ENCODE measurements around the gene CRAT.
"Not testable (repeated sequence)": the region's sequence is repeated elsewhere in the genome, so short reads cannot be mapped to it uniquely, and the experiment has no call there.

CRAT gene

DNA sequence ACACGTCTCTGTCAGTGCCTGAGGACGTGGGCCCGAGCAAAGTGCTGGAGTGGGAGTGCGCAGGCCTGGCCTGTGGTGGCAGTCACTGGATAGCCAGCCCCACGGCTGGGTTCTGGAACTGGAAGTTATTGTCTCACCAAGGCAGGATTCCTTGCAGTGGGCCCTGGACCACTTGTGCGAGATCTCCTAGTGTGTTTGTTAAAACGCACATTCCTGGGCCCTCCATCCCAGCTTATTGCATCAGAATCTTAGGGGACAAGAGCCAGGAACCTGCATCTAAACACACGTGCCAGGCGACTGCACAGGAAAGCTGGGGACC is 27.5 kb upstream of the CRAT start:
- no peak for DNase-seq

DNA sequence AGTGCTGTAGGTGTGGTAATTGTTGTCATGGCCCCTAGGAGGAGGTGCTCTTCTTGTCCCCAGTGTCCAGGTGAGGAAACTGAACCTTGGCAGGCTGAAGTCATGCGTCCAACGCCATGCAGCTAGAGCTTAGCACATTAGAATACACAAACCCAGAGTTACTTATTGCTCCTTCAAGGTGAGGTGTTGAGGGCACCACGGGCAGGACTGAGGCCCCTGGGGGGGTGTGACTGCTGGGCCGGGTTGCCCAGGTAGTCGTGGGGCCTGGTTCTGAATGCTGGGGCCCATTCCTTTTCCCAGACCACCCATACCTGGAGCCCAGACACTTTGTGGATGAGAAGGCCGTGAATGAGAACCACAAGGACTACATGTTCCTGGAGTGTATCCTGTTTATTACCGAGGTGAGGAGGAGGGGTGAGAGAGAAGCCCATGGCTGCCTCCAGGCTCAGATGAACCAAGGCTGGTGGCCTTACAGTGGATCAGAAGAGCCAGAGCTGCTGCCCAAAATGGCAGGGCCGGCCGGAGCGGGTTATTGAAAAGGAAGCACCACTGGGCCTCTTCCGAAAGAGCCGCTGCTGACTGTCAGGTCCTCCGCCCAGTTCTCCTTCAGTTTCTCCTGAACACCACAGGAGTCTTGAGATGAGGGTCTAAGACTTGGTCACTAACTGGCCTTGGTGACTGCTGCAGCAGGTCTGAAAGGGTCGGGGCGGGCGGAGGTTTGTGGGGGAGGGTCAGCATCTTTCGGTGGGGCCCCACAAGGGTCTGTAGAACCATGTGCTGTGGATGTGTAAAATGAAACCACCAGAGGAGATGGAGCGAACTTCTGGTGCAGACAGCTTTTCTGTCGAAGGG is 26.9 kb upstream of the CRAT start:
- no peak for DNase-seq

GRCh38 chr9:129136446-129137035 is 25.9 kb upstream of the CRAT start:
- no peak for DNase-seq

GRCh38 chr9:129135476-129135875 is 24.9 kb upstream of the CRAT start:
- no peak for DNase-seq

DNA sequence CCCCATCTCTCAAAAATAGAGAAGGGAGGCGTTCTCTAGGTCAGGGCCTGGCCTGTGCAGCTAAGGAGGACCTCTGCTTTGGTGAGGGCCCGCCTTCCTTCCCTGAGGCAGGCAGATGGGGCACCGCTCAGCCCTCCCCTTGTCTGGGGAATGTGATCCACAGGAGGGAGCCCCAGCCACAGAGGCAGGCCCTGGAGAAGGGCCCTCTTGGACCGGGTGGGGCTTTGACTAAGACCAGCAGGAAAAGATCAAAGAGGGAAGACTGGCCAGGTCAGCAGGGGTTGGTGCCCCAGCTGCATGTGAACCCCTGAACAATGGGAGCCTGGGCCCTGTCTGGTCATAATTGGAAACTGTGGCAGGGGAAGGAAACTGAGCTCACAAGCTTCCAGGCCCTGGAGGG is 22.5 kb upstream of the CRAT start:
- DNase-seq, result no peak

GRCh38 chr9:129131300-129132145 is 20.9 kb upstream of the CRAT start:
- DNase-seq, result no peak

GRCh38 chr9:129130791-129131190 is 20.2 kb upstream of the CRAT start:
- DNase-seq, result no peak

DNA sequence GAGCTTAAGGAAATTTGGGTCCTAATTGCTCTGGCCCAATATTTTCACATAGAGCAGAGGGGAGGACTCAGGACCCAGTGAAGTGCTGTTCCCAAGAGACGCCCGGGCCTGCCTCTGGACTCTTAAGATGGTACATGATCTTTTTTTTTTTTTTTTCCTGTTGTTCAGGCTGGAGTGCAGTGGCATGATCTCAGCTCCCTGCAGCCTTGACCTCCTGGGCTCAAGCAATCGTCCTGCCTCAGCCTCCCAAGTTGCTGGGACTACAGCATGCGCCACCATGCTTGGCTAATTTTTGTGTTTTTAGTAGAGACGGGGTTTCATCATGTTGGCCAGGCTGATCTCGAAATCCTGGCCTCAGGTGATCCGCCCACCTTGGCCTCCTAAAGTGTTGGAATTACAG is 19.7 kb upstream of the CRAT start:
- DNase-seq, result not testable (repeated sequence)

DNA sequence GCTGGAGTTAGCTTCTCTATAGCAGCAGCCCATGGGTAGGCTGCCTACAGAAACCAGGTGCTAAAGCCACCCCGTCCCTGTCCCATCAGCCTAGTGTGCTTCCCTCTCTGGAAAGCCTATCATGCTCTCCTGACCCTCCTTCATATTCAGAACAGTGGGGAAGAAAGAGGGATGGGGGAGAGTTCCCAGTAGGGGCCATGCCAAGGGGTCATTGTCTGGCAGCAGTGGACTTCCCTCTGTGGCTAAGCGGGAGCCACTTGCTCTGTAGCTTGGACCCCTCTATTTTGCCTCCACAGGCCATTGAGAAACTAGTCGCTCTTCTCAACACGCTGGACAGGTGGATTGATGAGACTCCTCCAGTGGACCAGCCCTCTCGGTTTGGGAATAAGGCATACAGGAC is 18.1 kb upstream of the CRAT start:
- DNase-seq, result no peak

DNA sequence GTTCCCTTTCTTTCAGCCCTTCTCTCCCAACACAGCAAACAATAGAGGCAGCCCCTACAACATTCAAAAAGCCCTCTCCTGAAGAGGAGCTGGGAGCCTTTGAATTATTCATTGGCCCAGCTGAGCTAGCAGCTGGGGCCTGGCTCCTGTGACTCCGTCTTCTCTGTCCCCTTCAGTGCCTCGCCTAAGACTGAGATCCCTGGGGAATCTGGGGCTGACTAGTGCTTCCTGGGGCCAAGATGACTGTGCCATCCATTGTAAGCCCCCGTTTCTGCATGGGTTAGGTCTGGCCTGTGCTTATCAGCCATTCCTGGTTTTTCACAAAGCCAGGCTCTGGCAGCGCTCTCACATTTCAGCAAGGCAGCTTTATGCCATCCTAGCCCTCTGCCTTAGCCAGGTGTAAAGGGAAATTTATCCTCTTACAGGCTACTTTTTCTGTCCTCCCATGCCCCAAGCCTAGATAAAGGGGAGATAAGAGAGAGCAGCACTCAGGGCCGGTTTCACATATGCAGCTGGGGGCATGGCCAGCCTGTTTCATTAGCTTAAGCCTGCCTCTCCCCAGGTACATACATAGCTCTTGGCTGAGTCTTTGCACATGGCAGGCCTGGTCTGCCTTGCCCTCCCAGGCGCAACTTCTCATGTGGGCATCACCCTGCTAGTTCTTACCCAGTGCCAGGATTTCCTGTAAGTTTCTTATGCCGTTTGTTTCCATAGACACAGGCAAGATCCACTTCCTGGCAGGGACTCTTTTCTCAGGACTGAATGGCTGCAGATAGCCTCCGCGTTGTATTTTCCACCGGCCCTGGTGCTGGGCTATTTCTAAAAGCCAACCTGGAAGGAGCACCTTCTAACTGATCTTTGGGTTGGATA is 16.4 kb upstream of the CRAT start:
- DNase-seq, result no peak

- no peak for DNase-seq
These were observed 14.9 kb upstream of the CRAT start for GRCh38 chr9:129125478-129125877.

DNA sequence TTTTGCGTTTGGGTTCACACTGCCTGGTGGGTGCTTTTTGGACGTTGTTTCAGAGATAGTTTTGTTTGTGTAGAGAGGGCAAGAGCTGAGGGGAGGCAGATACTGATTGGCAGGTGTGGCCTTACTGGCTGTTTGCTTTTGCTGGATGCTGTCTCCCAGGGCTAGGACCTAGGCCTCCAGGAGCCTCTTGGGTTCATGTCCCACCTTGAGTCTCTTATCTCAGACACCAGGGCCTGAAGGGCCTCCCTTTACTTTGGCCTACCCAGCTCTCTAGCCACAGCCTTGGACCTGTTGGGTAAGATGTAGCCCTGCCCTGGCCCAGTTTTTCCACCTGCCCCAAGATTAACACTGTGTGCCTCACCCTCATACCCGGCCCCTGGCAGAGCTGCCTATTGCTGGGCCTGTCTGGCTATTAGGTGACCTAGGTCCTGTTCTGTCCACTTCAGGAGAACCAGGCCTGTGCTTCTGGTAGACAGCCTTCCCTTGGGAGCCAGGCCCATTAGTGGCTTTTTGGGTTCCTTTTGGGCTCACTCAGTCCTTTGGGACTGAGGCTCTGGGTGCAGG is 14.0 kb upstream of the CRAT start:
- DNase-seq, result no peak

GRCh38 chr9:129122976-129123375 is 12.4 kb upstream of the CRAT start:
- not testable (repeated sequence) for DNase-seq

DNA sequence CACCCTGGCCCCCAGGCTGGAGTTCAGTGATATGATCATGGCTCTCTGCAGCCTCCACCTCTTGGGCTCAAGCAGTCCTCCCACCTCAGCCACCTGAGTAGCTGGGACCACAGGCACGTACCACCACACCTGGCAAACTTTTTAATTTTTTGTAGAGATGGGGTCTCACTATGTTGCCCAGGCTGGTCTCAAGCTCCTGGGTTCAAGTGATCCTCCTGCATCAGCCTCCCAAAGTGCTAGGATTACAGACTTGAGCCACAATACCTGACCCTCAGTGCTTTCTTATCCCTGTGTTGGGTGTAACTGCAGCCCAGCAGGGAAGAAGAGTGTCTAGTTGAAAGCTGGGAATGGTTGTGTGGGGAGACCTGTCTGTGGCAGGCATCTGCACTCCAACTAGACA is 11.5 kb upstream of the CRAT start:
- DNase-seq, result no peak

DNA sequence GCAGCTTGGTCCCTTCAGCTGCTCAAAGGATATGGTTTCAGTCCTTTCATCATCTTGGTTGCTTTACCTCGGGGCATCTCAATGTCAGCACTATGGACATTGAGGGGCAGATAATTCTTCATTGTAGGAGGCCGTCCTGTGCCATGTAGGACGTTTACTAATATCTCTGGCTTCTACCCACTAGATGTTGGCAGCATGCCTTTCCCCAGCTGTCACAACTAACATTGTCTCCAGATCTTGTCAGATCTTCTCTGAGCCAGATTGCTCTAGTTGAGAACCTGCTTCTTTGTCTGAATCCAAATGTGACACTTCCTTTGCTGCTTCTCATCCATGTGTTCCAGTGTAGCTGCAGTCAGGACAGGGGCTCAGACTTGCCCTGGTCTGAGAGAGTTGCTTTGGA is 10.9 kb upstream of the CRAT start:
- DNase-seq, result no peak

- DNase-seq, result no peak
These were observed 8.2 kb upstream of the CRAT start for GRCh38 chr9:129118799-129119198.

GRCh38 chr9:129113645-129114304 is 3.2 kb upstream of the CRAT start:
- no peak for DNase-seq

DNA sequence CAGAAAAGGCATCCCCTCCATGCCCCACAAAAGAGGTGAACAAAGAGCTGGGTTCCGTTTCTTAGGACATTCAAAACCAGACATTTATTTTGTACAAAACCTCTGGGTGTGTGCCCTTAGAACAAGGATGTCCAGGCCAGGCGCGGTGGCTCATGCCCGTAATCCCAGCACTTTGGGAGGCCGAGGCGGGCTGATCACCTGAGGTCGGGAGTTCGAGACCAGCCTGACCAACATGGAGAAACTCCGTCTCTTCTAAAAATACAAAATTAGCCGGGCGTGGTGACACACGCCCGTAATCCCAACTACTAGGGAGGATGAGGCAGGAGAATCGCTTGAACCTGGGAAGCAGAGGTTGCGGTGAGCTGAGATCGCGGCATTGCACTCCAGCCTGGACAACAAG is 1.9 kb upstream of the CRAT start:
- not testable (repeated sequence) for DNase-seq

- no peak for DNase-seq
These were observed 1.0 kb upstream of the CRAT start for GRCh38 chr9:129111528-129112151.

GRCh38 chr9:129109952-129110739 is 447 bp downstream of the CRAT start:
- no peak for DNase-seq

DNA sequence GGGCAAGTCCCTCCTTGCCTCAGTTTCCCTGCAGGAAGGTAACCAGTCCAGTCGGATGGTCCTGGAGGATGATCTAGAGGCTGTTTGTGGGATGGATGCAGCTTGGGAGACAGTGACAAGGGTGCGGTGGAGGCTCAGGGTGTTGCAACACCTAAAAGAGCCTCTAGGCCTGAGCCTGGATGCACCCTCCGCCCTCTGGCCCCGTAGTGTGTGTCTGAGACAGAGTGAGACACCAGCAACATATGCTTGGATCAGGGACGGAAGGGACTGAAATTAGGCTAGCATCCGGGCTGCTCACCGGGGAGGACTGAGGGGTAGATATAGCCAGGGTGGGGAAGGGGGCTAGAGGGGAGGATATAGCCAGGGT is 1.1 kb downstream of the CRAT start:
- no peak for DNase-seq
